Endometrial microvascular endothelial cells (primary cell): ENCODE measurements around the gene ELK1. TPM values are rescaled to one million over a fixed set of nuclear protein-coding genes. Genes with fewer than 3 reads are reported as not detected.
"Not testable (repeated sequence)": the region's sequence is repeated elsewhere in the genome, so short reads cannot be mapped to it uniquely, and the experiment has no call there.

ENCODE experiments used
- in situ Hi-C: cut with HindIII; loops from 2 replicates; pipeline ENCODE4 v1.10.0; 2017; ENCODE audit warnings: low sequenced_read_pairs, low pct_unique_long_range_greater_than_20kb; ENCODE audit errors: inconsistent ontology term
- total RNA-seq: library from RNA; depleted of rRNA; stranded (reverse); fragments of >200 nt; gene quantifications from one replicate; pipeline ENCODE4 v1.2.3, GENCODE V29; 2015; ENCODE audit errors: inconsistent ontology term

Gene ELK1
- total RNA-seq = 32.8 TPM

GRCh38 chrX:47650164-47651042 is at the start of gene ELK1:
Gene ELK1 (minus strand): TSS chrX:47650563. CDS start chrX:47641441, 9,122 bp downstream.
- in situ Hi-C loops = no loop called here

GRCh38 chrX:47697181-47697580 is 46.8 kb upstream of the ELK1 start:
- in situ Hi-C loops = no loop called here

GRCh38 chrX:47690175-47690574 is 39.8 kb upstream of the ELK1 start:
- in situ Hi-C loops = no loop called here

GRCh38 chrX:47687263-47687662 is 36.9 kb upstream of the ELK1 start:
- in situ Hi-C loops = no loop called here

DNA sequence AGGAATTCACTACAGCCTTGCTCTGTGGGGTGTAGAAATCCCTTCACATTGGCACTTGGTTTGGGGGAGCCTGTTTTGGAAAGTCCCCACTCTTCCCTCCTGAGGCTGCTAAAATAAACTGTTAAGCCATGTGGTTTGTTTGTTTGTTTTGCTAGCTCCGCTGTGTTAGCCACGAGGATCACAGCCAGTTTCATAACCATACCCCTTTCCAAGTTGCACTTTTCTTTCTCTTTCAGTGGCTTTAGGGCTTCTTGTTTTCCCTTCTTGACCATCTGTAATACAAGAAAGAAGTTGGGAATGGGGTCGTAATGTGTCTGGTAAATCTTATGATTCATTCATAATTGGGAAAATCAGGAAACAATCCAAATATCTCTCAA is 33.5 kb upstream of the ELK1 start:
- in situ Hi-C loops = no loop called here

DNA sequence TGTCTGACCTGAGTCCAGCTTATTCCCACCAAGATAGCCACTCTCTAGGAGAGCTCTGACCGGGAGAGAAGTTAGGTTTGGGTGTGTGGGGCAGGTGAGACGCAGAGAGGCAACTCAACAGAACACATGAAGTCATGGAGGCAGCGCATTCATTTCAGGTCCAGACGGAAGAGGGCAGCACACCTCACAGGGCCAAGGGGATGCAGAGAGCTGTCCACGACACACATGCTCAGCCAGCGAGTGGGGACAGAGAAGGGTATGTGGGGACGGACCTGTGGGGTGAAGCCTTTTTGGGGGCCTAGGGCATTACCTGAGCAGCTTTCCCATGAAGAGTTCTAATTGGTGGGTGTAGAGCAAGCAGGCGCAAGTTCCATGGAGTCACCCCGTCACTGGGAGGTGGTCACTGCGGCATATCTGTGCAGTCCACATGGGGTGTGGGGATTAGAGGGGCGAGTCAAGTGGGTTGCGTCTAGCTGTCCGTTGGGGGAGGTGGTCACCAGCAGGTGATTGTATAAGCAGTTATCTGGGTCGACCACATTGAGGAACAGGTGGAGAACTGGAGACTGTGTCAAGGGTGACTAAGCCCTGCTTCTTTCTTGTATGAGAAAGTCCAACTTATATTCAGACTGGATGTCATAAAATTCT is 32.9 kb upstream of the ELK1 start:
- in situ Hi-C loops = no loop called here

DNA sequence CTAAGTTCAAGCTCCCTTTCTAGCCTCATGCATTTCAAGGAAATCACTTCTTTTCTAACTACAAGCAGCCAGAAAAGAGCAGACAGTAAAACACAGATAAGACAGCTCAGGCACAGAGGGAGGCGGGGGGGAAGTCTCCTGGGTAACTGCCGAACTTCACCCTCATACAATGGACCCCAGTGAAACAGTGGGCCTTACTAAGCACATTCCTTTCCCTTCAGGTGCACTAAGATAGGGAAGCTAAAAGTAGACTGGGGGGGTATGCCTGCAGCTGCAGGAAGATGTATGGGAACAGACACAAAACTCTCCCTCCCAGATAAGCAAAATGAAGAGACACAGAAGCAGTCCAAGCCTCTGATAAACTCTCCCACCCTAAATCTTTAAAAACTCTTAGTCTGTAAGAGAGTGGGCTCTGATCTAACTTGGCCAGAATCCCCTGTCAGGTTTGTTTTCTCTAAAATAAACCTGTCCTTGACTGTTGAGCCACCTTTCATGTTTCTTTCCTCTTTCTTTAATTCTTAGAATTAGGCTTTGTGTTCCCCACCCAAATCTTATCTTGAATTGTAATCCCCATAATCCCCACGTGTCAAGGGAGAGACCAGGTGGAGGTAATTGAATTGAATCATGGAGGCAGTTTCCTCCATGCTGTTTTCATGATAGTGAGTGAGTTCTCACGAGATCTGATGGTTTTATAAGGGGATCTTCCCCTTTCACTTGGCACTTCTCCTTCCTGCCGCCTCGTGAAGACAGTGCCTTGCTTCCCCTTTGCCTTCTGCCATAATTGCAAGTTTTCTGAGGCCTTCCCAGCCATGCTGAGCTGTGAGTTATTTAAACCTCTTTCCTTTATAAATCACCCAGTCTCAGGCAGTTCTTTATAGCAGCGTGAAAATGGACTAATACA is 25.8 kb upstream of the ELK1 start:
- in situ Hi-C loops = not testable (repeated sequence)

GRCh38 chrX:47674776-47675175 is 24.4 kb upstream of the ELK1 start:
- in situ Hi-C loops = no loop called here

DNA sequence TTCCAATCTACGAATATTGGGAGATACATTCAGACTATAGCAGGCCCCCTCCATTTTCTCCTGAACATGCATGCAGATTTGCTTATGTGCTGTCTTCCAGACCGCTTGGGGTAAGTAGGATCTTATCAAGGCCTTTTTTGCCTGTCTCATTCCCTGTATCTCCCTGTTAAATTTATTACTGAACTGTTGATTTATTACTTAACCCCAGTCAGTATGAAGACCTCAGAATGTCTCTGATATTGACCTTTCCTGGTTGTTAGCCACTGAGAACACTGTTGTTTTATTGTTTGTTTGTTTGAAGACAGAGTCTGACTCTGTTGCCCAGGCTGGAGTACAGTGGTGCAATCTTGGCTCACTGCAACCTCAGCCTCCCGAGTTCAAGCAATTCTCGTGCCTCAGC is 15.4 kb upstream of the ELK1 start:
- in situ Hi-C loops = not testable (repeated sequence)

- in situ Hi-C loops = no loop called here
These were observed 14.4 kb upstream of the ELK1 start for GRCh38 chrX:47664737-47665136.

GRCh38 chrX:47662144-47662657 is 11.8 kb upstream of the ELK1 start:
- in situ Hi-C loops = no loop called here

DNA sequence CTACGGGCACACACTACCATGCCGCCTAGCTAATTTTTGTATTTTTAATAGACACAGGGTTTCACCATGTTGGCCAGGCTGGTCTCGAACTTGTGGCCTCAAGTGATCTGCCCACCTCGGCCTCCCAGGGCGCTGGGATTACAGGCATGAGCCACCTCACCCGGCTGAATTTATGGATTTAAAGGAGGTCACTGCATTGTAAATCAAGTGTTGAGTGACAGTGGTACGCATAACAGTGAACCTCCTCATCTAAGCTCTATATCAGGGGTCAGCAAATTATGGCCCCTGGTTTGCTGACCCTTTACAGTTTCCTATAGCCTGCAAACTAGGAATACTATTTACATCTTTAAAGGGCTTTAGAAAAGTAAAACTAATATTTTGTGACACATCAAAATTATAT is 11.2 kb upstream of the ELK1 start:
- in situ Hi-C loops = no loop called here

DNA sequence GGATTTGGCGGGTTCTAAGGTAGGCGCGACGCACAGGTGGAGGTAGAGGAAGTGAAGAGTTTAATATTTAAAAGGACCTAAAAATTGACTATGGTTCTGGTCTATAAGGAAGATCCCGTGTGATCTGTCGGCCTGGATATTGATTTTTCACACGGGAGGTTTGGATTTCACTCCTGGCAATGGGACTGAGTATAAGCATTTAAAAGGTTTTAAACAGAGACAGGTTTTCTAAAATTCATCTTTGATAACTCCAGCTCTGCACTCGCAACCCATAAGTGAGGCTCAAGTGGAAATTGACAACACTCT is 9.0 kb upstream of the ELK1 start:
- in situ Hi-C loops = no loop called here

GRCh38 chrX:47658684-47659420 is 8.5 kb upstream of the ELK1 start, which contains the start of gene UXT:
Gene UXT (minus strand): TSS chrX:47659180. CDS start chrX:47658927, 253 bp downstream.
- in situ Hi-C loops = no loop called here

DNA sequence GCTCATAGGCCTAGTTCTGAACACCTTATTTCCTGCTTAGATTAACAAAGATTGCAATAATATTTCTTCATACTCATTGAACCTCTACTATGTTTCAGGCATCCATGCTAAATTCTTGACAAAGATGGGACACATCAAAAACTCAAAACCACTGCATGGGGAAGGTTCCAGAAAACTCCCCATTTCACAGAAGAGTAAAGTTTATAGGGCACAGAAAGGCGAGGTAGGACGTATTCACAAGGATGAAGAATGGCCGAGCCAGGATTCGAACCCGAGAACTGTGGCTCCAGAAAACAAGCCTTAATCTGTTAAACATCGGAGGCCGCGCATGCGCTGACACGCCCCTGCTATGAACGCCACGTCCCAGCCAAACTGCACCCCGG is 7.9 kb upstream of the ELK1 start:
- in situ Hi-C loops = no loop called here

DNA sequence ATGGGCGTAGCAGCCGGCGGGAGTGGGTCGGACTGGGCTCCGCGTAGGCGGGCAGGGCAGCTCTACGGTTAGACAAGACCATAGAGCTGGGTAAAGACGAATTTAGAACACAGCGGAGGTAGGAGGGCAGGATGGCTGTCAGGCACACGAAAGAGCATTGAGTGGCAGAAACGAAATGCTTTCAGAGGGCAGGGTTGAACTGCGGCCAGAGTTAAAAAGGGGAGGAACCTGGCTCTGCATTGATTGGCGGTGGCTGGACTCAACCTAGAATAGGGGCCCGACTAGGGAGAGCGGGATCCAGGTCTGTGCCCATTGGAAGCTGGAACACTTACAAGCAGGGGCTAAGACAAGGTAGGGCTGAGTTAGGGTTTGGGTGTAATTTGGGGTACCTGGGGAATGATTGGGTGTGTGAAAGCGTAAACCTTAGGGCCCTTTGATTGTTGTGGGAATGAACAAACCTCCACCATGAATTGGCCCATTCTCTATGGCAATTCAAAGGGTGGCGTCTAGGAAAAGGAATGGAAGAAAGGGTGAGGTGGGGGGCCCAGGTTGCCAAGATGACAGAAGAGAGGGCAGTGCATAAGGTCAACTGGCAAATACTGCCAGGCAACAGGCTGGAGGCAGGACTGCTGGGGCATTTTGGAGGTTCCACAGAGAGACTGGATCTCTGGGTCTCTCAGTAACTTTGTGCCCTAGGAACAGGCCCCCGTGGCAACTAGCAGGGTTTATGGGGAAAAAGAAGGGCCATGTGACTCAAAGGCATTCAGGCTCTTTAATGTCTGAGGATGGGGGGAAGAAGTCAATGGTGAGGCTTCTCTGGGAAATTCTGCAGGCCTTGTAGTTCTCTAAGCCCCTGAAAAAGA is 911 bp upstream of the ELK1 start:
- in situ Hi-C loops = no loop called here

DNA sequence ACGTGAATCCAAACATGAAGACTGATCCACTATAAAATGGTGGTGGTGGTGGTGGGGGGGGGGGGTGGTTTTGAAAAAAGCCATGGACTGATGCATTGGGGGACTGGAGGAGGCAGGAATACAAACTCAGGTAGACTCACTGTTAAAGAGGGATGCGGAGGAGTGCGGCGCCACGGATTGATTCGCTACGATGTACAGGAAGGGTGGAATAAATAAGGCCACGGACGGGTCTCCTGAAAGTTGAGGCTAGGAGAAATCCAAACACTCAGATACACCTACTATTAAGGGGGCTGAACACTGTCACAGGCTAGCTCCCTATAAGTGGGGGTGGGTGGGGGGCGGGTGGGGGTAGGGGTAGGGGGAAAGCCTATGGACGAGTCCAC is 591 bp downstream of the ELK1 start:
- in situ Hi-C loops = no loop called here

GRCh38 chrX:47649271-47649670 is 1.1 kb downstream of the ELK1 start:
- in situ Hi-C loops = no loop called here
